Prostate gland (tissue), 2 donors: ENCODE data around the gene CNOT8. TPM values are rescaled to one million over a fixed set of nuclear protein-coding genes. Genes with fewer than 3 reads are reported as not detected.
A peak's percentile ranks its signal among the peaks of the same experiment; 100 is the strongest.

Source experiments
- DNase-seq: peaks from one replicate; pipeline ENCODE4 v3.0.0-alpha.2; 2019; ENCODE audit warnings: low spot score
- H3K27ac ChIP-seq, 2 donors: fragments of 200-600 bp; sonication (generic); 2 replicates each; pipeline ENCODE4 v1.5.1; 2017 to 2019
- H3K27me3 ChIP-seq: fragments of 200-600 bp; sonication (generic); replicated peaks from 2 replicates; pipeline ENCODE4 v1.5.1; 2019; ENCODE audit not compliant: insufficient read depth
- H3K36me3 ChIP-seq, 2 donors: fragments of 200-600 bp; sonication (generic); 1 replicate in 1 of 2; 2 replicates in 1 of 2; pipeline versions ENCODE4 v1.5.1 to v1.8.1; 2017 to 2019
- H3K4me1 ChIP-seq: fragments of 200-600 bp; sonication (generic); replicated peaks from 2 replicates; pipeline ENCODE4 v1.5.1; 2019
- H3K4me3 ChIP-seq, 2 donors: fragments of 200-600 bp; sonication (generic); 2 replicates each; pipeline ENCODE4 v1.5.1; 2017 to 2019
- H3K9me3 ChIP-seq: fragments of 200-600 bp; sonication (generic); 2 replicates; pipeline ENCODE4 v1.5.1; 2017
- CTCF ChIP-seq, 4 experiments: fragments of 200-600 bp in 2 of 4; fragments of 450-650 bp in 2 of 4; sonication (generic) in 2 of 4; IDR thresholded peaks; 1 replicate in 3 of 4; 2 replicates in 1 of 4; pipeline ENCODE4 v1.5.1; 2016 to 2019; ENCODE audit warnings: antibody characterized with exemption in 4 of 4, mild to moderate bottlenecking in 2 of 4, moderate library complexity in 2 of 4
- POLR2A ChIP-seq: fragments of 450-650 bp; IDR thresholded peaks from one replicate; pipeline ENCODE4 v1.6.1; 2016; ENCODE audit warnings: antibody characterized with exemption, mild to moderate bottlenecking
- POLR2AphosphoS5 ChIP-seq: sonication (generic); formaldehyde crosslinking; IDR thresholded peaks from one replicate; pipeline ENCODE4 v1.6.1; 2017; ENCODE audit warnings: antibody characterized with exemption
- WGBS: methylation state at CpG from one replicate; pipeline ENCODE4 v1.1.5; 2018; 5-methylcytosine and 5-hydroxymethylcytosine counted together
- intact Hi-C: fragments of 100-400 bp; cut with DNase I; formaldehyde crosslinking; loops from one replicate; pipeline ENCODE4 v1.14.2; 2022
- total RNA-seq, 2 donors: library from RNA; depleted of rRNA; stranded (reverse); fragments of >200 nt; gene quantifications; one replicate each; pipeline ENCODE4 v1.1.0, GENCODE V29; 2016

The CNOT8 gene
- total RNA-seq, 2 donors from 2014 or later = 46.3 to 95.2 TPM

- Histone ChIP-seq H3K4me3 (no peak overlapping the region), H3K36me3 (no peaks in the 10 kb centered on the region), H3K27ac (no peak overlapping the region), H3K9me3 (no peaks in the 10 kb centered on the region), H3K4me1 (no peaks in the 10 kb centered on the region), H3K27me3 (no peaks in the 10 kb centered on the region)
- DNase-seq = no peak
- WGBS = 94% methylated on average over 2 of the region's 2 CpGs
- no peak for TF ChIP-seq POLR2AphosphoS5
- no peak for TF ChIP-seq POLR2A
- TF ChIP-seq CTCF (IDR thresholded peaks at IDR 0.05) = no peak
- intact Hi-C loops = no loop called here
Measured at GRCh38 chr5:154824070-154824469, 34.4 kb upstream of the CNOT8 start.

GRCh38 chr5:154829181-154829588, 29.2 kb upstream of the CNOT8 start:
- Histone ChIP-seq H3K27me3 (no peaks in the 10 kb centered on the region), H3K36me3 (no peaks in the 10 kb centered on the region), H3K4me3 (no peak overlapping the region), H3K4me1 (no peaks in the 10 kb centered on the region), H3K9me3 (no peaks in the 10 kb centered on the region), H3K27ac (no peak overlapping the region)
- 80% methylated on average over 2 of the region's 2 CpGs for WGBS
- TF ChIP-seq POLR2A = no peak
- TF ChIP-seq POLR2AphosphoS5 = no peak
- TF ChIP-seq CTCF (IDR thresholded peaks at IDR 0.05) = no peak
- no peak for DNase-seq
- intact Hi-C loops = no loop called here

GRCh38 chr5:154829589-154830218, 28.7 kb upstream of the CNOT8 start:
- Histone ChIP-seq H3K36me3 (no peaks in the 10 kb centered on the region), H3K4me1 (peaks cover 4% of the 10 kb centered on the region), H3K9me3 (no peaks in the 10 kb centered on the region), H3K4me3 (no peak overlapping the region), H3K27ac (no peak overlapping the region), H3K27me3 (no peaks in the 10 kb centered on the region)
- peak; percentile 70 for DNase-seq
- 66% methylated on average over 4 of the region's 4 CpGs for WGBS
- intact Hi-C loops = no loop called here
- TF ChIP-seq POLR2AphosphoS5 (peak; percentile 72), CTCF (IDR thresholded peaks at IDR 0.05) (no peak)

- no peak overlapping the region for H3K27ac ChIP-seq
- TF ChIP-seq POLR2A (no peak), CTCF (IDR thresholded peaks at IDR 0.05) (no peak)
- 78% methylated on average over 7 of the region's 7 CpGs for WGBS
Measured at GRCh38 chr5:154830219-154830595, 28.2 kb upstream of the CNOT8 start.

GRCh38 chr5:154830596-154830995, 27.8 kb upstream of the CNOT8 start:
- Histone ChIP-seq H3K4me3 (no peak overlapping the region), H3K27me3 (no peaks in the 10 kb centered on the region), H3K36me3 (no peaks in the 10 kb centered on the region), H3K4me1 (peaks cover 5% of the 10 kb centered on the region), H3K27ac (no peak overlapping the region), H3K9me3 (no peaks in the 10 kb centered on the region)
- intact Hi-C loops = no loop called here
- 92% methylated on average over 4 of the region's 4 CpGs for WGBS
- TF ChIP-seq POLR2A = no peak
- TF ChIP-seq POLR2AphosphoS5 = no peak
- no peak for TF ChIP-seq CTCF (IDR thresholded peaks at IDR 0.05)
- DNase-seq = no peak

More at GRCh38 chr5:154830219-154830595, 28.2 kb upstream of the CNOT8 start:
- no peaks in the 10 kb centered on the region for H3K27me3 ChIP-seq
- no peaks in the 10 kb centered on the region for H3K36me3 ChIP-seq
- H3K4me1 ChIP-seq = peaks cover 5% of the 10 kb centered on the region
- no peaks in the 10 kb centered on the region for H3K9me3 ChIP-seq
- H3K4me3 ChIP-seq = no peak overlapping the region
- intact Hi-C loops = no loop called here
- DNase-seq = no peak
